Measurements from ENCODE around the gene CRIM1. TPM values are rescaled to one million over a fixed set of nuclear protein-coding genes. Genes with fewer than 3 reads are reported as not detected.

Gene CRIM1
- polyA plus RNA-seq, 10 donors, result 18.7 to 42.8 (median 21.4) TPM

DNA sequence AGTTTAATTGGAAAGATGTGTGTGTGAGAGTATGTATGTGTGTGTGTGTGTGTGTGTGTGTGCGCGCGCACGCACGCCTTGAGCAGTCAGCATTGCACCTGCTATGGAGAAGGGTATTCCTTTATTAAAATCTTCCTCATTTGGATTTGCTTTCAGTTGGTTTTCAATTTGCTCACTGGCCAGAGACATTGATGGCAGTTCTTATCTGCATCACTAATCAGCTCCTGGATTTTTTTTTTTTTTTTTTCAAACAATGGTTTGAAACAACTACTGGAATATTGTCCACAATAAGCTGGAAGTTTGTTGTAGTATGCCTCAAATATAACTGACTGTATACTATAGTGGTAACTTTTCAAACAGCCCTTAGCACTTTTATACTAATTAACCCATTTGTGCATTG lies 194.4 kb downstream of the CRIM1 start:
- DNase-seq, result no peak

DNA sequence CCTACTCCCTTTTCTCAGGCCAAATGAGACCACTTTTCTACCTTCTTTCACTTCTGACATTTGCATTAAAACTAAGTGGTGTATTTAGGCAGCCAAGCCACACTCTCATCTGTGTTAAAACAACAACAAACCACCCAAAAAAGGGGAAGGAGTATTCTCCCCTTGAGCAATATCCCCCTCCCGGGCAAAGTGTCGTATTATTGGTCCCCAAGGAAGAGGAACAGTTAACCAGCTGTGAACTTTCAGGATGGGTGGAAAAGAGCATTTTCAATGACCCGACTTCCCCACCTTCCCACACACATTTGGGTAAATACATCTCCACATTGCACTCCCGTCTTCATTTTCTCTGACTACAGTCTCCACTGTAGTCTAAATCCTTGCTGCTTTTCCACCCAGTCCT lies 198.1 kb downstream of the CRIM1 start:
- peak in 1 of 3 donors; percentile 18 for DNase-seq

DNA sequence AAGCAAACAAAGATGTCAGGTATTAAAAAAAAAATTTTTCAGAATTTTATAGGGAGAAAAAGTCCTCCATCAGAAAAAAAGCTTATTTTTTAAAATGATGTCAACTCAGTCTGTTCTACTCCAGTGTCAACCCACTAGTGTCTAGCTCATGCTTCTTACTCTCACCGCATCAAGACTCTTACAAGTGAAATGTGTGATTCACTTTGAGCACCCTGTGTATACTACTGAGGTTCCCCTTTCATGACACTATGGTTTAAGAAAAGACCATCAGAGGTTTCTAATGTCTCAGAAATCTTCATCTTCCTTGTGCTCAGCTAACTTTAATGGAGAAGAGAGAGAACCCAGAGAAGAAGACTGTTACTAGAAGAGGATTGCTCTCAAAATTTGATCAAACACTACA lies 199.0 kb downstream of the CRIM1 start:
- no peak for DNase-seq

DNA sequence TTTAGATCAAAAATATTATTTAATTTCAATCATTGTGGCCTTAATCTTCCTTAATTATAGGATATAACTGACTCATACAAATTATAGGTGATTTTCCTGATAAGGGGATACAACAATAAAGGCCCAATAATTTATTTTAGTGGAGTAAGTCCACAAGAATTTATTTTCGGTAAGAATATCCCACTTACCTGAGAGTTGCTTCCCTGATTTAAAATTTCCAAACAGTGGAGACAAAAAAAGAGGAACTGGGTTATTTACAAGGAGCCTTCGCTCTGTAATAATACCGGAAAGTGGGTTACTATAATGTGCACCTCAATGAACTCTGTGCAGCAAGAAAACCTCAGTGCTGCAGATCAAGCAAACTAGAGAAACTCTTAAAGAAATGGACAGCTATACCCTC lies 200.2 kb downstream of the CRIM1 start:
- no peak for DNase-seq

DNA sequence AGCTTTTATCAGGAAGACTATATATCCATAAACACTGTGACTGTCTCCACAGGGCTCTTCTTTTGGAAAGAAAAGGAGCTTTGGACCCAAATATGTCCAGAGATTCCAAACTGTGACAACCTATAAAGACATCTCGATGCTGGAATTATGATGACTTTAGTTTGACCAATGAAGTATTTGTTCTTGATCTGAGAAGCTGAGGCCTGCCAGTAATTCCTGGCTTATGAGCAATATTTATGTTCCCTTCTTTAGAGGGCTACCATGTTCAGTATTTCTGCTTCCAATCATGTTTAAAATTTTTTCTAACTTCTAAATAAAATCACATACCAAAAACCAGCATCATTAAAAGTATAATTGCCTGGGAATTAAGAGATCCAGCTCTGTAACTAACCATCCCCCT lies 201.3 kb downstream of the CRIM1 start:
- peak in 1 of 3 donors; percentile 79 for DNase-seq

DNA sequence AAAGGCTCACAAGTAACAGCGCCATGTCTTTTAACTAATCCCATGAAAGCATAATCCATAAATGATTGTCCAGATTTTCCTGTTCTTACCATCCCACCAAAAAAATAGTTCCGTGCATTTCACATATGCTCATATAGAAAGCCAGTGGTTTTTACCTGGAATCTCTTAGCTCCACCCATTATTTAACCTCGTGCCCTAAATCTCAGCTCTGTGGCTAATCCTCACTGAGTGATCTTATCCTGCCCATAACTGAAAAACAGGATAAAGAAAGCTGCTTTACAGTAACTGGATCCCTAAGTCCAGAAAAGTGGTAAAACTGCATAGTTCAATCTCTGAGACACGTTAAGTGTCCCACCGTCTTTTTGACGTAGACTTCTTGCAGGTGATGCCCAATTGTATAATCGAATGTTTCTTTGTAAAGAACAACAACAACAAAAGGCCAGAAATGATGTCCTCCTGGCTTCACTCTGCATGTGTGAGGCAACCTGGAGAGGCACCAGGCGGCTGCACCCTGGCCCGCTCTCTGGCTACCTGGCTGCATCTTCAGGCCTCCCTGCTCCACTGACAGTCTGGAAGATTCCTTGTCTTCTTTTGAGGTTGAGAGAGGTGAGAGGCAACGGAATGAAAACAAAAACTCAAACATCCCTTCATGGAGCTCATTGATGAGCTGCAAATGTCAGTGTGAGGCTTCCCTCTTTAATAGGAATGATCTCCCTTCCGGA lies 203.8 kb downstream of the CRIM1 start:
- no peak for DNase-seq

DNA sequence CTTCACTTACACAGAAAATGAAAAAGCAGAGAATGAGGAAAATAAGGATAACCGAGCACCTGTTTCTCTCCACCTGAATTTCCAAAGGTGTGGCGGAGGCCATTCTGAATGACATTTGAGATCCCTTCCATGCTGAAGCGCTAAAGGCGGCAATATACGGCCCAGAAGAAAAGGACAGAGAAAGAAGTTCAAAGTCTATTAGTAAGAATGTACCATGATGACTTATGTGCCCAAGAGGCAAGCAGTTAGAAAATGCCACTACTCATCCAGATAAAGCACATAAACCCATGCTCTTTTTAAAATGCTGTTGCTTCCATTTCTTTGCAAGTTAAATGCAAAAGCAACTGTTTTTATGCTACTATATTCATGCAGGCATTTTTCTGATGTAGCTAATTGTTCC lies 205.1 kb downstream of the CRIM1 start:
- no peak for DNase-seq

DNA sequence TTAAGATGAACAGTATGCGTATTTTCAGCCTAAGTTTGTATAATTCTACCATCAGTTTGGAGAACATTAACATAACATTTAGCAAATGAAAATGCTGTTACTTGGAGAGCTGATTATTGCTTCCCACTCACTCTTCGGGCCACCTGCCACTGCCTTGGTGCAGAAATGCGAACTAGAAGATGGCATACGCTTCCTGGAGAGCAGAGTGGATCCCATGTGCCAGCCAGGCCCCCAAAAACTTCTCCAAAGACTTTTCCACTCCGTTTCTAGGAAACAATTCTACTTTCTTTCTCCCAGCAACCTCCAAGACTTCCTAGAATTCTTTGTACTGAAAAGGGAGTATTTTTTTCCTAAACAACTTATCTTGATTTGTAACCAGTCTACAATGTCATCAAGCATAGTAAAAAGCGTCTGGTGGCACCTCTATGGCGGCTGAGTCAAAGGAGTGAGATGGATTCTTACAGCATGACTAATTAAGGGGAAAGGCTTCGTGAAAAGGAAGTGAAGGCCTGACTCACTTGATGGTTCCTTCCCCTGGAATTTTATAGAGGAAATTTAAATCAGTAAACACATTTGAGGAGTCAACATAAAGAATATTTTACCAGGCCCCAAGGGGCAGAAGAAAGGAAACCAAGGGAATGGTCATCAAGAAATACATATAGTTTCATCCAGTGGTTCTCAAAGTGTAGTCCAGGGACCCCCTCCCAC lies 205.8 kb downstream of the CRIM1 start:
- peak in 2 of 3 donors; percentile 19 to 92 for DNase-seq

DNA sequence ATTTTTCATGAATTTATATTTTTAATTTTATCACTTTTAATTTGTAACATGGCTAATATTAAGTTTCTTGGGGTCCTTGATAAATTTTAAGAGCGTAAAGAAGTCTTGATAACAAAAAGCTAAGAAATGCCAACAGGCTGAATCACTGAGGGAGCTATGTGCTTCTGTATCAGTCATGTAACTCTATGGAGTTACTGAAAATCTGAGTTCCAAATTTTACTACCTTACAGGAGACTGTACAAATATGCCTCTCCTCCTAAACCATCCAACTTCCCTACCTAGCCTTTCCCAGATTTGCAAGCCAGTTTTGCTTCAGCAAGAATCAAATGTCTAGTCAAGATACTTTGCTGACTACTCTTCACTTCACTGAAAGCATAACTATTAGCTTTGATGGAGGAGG lies 206.7 kb downstream of the CRIM1 start:
- DNase-seq, result peak in 1 of 3 donors; percentile 29

DNA sequence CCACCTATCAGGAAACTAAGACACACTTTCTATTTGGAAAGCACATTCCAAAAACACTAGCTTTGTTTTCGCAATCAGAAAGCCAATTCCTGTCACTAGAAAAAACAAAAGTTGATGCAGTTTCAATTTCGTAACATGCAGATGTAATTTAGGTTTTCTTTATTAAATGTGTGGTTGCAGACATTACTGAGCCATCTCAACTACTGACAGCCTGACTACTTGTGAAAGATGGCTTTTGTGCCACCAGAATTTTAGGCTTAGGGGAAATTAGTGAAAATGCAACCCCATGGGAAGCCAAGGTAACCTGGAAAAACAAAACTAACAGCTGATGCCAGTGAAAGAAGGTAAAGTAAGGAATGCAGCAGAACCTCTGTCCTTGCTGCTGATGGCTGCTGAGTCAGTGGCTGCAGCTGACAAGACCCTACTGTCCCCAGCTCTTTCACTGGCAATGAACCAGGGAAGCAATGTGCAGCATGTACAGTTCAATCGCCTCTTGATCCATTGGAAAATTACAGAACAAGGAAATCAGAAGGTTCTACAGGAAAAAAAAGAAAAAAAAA lies 207.5 kb downstream of the CRIM1 start:
- DNase-seq, result no peak

- DNase-seq, result no peak
Measured at GRCh38 chr2:36564377-36564930, 208.9 kb downstream of the CRIM1 start.

DNA sequence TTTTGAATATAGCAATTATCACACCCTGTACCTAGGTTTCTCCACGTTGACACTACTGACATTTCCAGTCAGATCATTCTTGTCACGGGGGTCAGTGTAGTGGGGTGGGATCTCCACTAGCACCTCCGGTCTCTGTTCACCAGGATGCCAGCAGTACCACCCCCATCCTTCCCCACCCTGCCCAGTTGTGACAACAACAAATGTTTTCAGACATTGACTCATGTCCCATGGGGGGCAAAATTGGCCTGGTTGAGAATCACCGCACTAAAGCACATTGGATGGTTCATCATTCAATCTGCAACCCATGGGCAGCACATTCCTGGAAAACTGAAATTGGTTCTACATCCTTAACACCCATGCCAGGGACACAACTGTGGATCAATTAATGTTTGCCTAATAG lies 210.1 kb downstream of the CRIM1 start:
- DNase-seq, result no peak

DNA sequence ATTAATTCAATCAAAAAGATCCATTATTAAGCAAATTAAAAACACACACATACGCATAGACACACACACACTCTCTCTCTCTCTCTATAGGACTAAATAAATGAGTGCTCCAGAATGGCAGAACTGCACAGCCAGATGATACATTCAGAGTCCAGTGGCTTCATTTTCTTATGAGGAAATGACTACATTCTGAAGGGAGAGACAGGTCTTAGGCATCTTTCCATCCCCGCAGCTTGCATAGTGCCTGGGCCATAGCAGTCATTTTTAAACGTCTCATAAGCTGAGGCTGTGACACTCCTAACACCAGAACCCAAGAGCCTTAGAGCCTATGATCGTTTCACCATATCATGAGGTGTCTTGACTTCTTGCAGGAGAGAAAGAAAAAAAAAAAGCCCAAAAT lies 211.3 kb downstream of the CRIM1 start:
- DNase-seq, result no peak

DNA sequence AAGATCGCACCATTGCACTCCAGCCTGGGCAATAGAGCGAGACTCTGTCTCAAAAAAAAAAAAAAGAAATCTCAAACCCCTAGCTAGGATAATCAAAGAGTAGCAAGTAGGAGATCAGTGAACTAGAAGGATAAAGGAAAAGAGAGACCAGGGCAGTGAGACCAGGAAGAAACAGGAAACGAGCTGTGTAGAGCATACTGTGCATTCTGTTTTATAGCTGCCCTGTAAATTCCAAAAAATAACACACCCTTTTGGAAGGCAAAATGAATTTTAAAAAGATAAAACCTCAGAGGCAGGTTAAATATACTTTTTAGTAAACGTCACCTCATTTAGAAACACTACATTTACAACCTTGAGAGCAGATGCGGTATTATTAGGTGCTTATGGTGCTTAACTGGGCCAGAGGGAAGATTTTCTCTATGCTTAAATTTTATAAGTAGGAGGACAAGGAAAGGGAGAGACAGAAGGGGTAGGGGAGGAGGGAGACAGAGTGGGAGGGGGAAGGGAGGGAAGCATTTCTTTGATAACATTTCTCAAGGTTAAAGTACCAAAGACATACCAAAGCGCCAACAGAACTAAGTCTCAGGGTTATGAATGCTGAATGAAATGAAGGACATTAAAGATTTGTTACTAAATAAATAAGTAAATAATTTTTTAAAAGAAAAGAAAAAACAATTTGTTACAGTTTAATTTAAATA lies 212.3 kb downstream of the CRIM1 start:
- no peak for DNase-seq

- DNase-seq, result no peak
Measured at GRCh38 chr2:36568516-36569246, 213.1 kb downstream of the CRIM1 start.

DNA sequence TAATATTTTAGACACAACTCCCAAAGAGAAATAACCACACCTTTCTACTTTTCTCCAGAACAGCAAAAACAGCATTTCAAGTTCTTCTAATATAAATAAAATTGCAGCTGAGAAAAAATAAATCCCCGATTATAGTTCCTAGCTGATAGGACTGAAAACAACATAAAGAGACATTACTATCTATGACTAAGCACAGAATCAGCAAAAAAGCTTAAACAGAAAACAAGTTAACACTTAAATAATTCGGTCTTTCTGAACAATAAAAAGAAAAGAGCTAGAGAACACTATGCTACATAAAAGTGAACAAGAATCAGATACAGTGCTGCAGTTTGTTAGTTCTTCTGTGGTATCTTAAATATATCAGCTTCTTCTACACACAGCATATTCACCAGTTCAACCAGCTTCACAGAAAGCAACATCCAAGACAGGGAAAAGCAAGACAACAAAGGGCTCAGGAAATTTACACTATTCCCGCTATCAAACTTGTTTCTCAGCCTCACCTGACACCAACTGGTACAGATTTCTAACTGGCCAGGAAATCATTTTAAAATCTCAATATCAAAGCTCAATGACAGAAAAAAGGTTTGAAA lies 213.8 kb downstream of the CRIM1 start:
- no peak for DNase-seq

GRCh38 chr2:36570416-36570815 lies 214.8 kb downstream of the CRIM1 start:
- no peak for DNase-seq

GRCh38 chr2:36572054-36572718 lies 216.6 kb downstream of the CRIM1 start:
- no peak for DNase-seq

DNA sequence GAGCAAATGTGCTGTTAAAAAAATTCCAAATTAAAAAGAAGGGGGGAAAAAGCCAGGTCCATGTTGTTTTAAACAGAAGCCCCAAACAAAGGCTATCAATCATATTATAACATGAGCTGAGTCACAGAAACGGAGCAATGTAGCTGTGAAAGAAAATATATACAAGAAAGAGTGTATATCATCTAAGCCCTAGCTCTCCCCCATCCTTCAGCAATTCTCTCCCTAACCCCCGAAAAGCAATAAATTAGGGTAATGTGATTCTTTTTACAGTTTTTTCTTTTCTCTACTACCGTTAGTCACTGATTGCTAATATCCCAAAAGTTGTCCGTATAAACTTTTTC lies 217.1 kb downstream of the CRIM1 start:
- DNase-seq, result no peak

DNA sequence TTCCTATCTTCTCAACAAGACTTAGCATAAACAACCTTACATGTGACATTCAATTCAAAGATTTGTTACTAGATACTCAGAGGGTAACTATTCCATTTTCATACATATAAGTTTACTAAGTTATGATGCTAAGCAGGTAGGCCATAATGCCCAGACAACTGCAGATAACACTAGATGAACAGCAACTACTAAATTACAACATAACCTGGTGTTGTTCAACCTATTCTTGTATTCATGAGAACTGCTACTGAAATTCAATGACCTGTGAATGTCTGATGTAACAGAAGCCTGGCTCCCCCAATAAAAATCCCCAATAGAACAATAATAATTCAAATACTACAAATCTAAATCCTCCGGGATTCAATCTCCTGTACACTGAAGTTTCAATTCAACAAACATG lies 217.6 kb downstream of the CRIM1 start:
- DNase-seq, result no peak

- no peak for DNase-seq
Measured at GRCh38 chr2:36574560-36574959, 219.0 kb downstream of the CRIM1 start.

Data from muscle of back (tissue), 11 donors.